Endothelial cell of umbilical vein (primary cell): ENCODE results near the gene ETFA. TPM values are rescaled to one million over a fixed set of nuclear protein-coding genes. Genes with fewer than 3 reads are reported as not detected.

ENCODE experiments used
- BruUV-seq: library from RNA; stranded (reverse); fragments of 400-500 nt; replicated peaks from 2 replicates; lab custom pipeline; 2021; lab: Mats Ljungman, UMichigan
- CTCF ChIA-PET: fragments of 300-600, 350-600 bp; sonication (Branson Sonifier 250); formaldehyde crosslinking; loops from one replicate; lab custom pipeline; 2021; ENCODE audit warnings: antibody characterized with exemption, inconsistent platforms; lab: Charles Lee
- POLR2A ChIA-PET: fragments of 300-600, 350-600 bp; sonication (Branson Sonifier 250); formaldehyde crosslinking; loops from one replicate; lab custom pipeline; 2021; ENCODE audit warnings: antibody characterized with exemption, inconsistent platforms; lab: Charles Lee
- DNase-seq: peaks from one replicate; pipeline ENCODE4 v3.0.0-alpha.2; 2011; ENCODE audit warnings: low read depth, low spot score
- FAIRE-seq: peaks from 2 replicates; lab custom pipeline; 2011; peaks lifted over from hg19 to GRCh38; lab: Jason Lieb, UNC
- H2AFZ ChIP-seq: 2 replicates; pipeline ENCODE4 v1.6.0; 2012; ENCODE audit warnings: low read depth, low read length, control low read depth, inconsistent platforms
- H3K27ac ChIP-seq: 2 replicates; pipeline ENCODE4 v1.5.1; 2011; ENCODE audit warnings: low read depth, mild to moderate bottlenecking, control low read depth, low read length, moderate library complexity; ENCODE audit not compliant: insufficient read depth
- H3K27me3 ChIP-seq, 2 experiments: 2 replicates each; pipeline versions ENCODE4 v1.6.0 to v1.6.1; 2011; ENCODE audit warnings: low read length in 2 of 2, mixed read lengths in 1 of 2; ENCODE audit not compliant: control insufficient read depth in 2 of 2, insufficient read depth in 2 of 2
- H3K36me3 ChIP-seq, 2 experiments: 2 replicates in 1 of 2; 3 replicates in 1 of 2; pipeline ENCODE4 v1.5.1; 2011; ENCODE audit warnings: low read length in 2 of 2, mild to moderate bottlenecking in 1 of 2, moderate library complexity in 1 of 2; ENCODE audit not compliant: control insufficient read depth in 2 of 2, insufficient read depth in 2 of 2; ENCODE audit errors: extremely low read depth in 1 of 2
- H3K4me1 ChIP-seq: 3 replicates; pipeline ENCODE4 v1.5.1; 2011; ENCODE audit warnings: mild to moderate bottlenecking, low read length; ENCODE audit not compliant: control insufficient read depth, insufficient read depth; ENCODE audit errors: extremely low read depth
- H3K4me2 ChIP-seq: 2 replicates; pipeline ENCODE4 v1.6.1; 2011; ENCODE audit warnings: low read length, control low read depth, mixed read lengths; ENCODE audit not compliant: insufficient read depth
- H3K4me3 ChIP-seq, 3 experiments: fragments of 200-600 bp in 1 of 3; sonication (generic), shearing (Covaris generic) in 1 of 3; replicated peaks in 1 of 3; 2 replicates each; pipeline ENCODE4 v1.5.1; 2011 to 2016; ENCODE audit warnings: control low read depth in 3 of 3, low read length in 3 of 3, mild to moderate bottlenecking in 2 of 3, inconsistent platforms in 1 of 3, low read depth in 1 of 3, moderate library complexity in 1 of 3; ENCODE audit not compliant: insufficient read depth in 1 of 3
- H3K79me2 ChIP-seq: 2 replicates; pipeline ENCODE4 v1.6.0; 2012; ENCODE audit warnings: low read length, inconsistent platforms; ENCODE audit not compliant: control insufficient read depth, insufficient read depth
- H3K9ac ChIP-seq: replicated peaks from 2 replicates; pipeline ENCODE3; 2011; ENCODE audit warnings: low read length, control low read depth; ENCODE audit not compliant: insufficient read depth; ENCODE audit errors: extremely low read depth
- H3K9me1 ChIP-seq: replicated peaks from 3 replicates; pipeline ENCODE4 v1.6.0; 2011; ENCODE audit warnings: mild to moderate bottlenecking, low read length; ENCODE audit not compliant: control insufficient read depth, insufficient read depth; ENCODE audit errors: extremely low read depth
- H3K9me3 ChIP-seq: replicated peaks from 2 replicates; pipeline ENCODE4 v1.5.1; 2012; ENCODE audit warnings: low read length, inconsistent platforms; ENCODE audit not compliant: control insufficient read depth, insufficient read depth
- H4K20me1 ChIP-seq: replicated peaks from 2 replicates; pipeline ENCODE3; 2011; ENCODE audit warnings: mild to moderate bottlenecking, low read length; ENCODE audit not compliant: control insufficient read depth, insufficient read depth; ENCODE audit errors: extremely low read depth
- CTCF ChIP-seq, 2 donors: IDR thresholded peaks; 1 replicate in 1 of 2; 2 replicates in 1 of 2; pipeline ENCODE4 v1.5.1; 2011; ENCODE audit warnings: low read length in 2 of 2, mild to moderate bottlenecking in 2 of 2, moderate library complexity in 2 of 2, control low read depth in 1 of 2, inconsistent platforms in 1 of 2, low read depth in 1 of 2; ENCODE audit not compliant: insufficient read depth in 1 of 2; ENCODE audit errors: extremely low read depth in 1 of 2
- EZH2 ChIP-seq: IDR thresholded peaks from 2 replicates; pipeline ENCODE4 v1.6.1; 2012; ENCODE audit warnings: borderline replicate concordance, low read depth, mild to moderate bottlenecking, moderate library complexity, low read length, inconsistent platforms; ENCODE audit not compliant: severe bottlenecking
- FOS ChIP-seq: IDR thresholded peaks from 2 replicates; pipeline ENCODE4 v1.6.1; 2011; ENCODE audit warnings: mild to moderate bottlenecking, low read length, moderate library complexity, borderline replicate concordance; ENCODE audit not compliant: insufficient read depth
- GATA2 ChIP-seq: IDR thresholded peaks from 2 replicates; pipeline ENCODE4 v1.7.0; 2011; ENCODE audit warnings: low read depth, mild to moderate bottlenecking, moderate library complexity, mixed read lengths, low read length; ENCODE audit not compliant: insufficient read length, insufficient read depth
- JUN ChIP-seq: IDR thresholded peaks from 2 replicates; pipeline ENCODE4 v1.6.1; 2011; ENCODE audit warnings: borderline replicate concordance, low read depth; ENCODE audit not compliant: insufficient read length, insufficient read depth
- MAX ChIP-seq: IDR thresholded peaks from 2 replicates; pipeline ENCODE4 v1.6.1; 2011; ENCODE audit not compliant: insufficient read depth, insufficient read length
- MYC ChIP-seq: IDR thresholded peaks from one replicate; pipeline ENCODE4 v1.6.1; 2011; ENCODE audit warnings: mild to moderate bottlenecking, low read depth, low read length
- POLR2A ChIP-seq: IDR thresholded peaks from 2 replicates; pipeline ENCODE4 v1.6.1; 2012; ENCODE audit warnings: low read depth, mild to moderate bottlenecking, control low read depth, low read length
- POLR2AphosphoS5 ChIP-seq: IDR thresholded peaks from 2 replicates; pipeline ENCODE4 v1.6.1; 2012; ENCODE audit warnings: low read depth, mild to moderate bottlenecking, control low read depth, low read length, moderate library complexity; ENCODE audit not compliant: insufficient read depth
- dilution Hi-C: fragments of 300-500 bp; cut with MboI; formaldehyde crosslinking; loops from one replicate; pipeline ENCODE4 v1.15.0; 2019; ENCODE audit warnings: low sequenced_read_pairs; ENCODE audit not compliant: extremely low pct_ligation_motif_present
- intact Hi-C: fragments of 100-400 bp; cut with micrococcal nuclease; formaldehyde crosslinking; loops from one replicate; pipeline ENCODE4 v1.10.0; 2022
- polyA plus RNA-seq, 4 experiments: library from polyadenylated mRNA; depleted of rRNA in 3 of 4; stranded (reverse) in 3 of 4; unstranded in 1 of 4; fragments of >200 nt; gene quantifications; 2 replicates each; pipeline versions ENCODE4 v1.2.1 to v1.2.3, GENCODE V29; 2011 to 2012; ENCODE audit warnings: missing spikeins in 1 of 4
- total RNA-seq: library from RNA; stranded (reverse); gene quantifications from 2 replicates; pipeline ENCODE4 v1.2.3, GENCODE V29; 2021

Gene ETFA
- total and polyA plus RNA-seq, 2 donors (not counting 3 experiments of a cell fraction or from before 2014, with no cell fraction given), result 102 to 116 TPM

- no peak overlapping the region for H2AFZ ChIP-seq
- TF ChIP-seq FOS (no peak), EZH2 (no peak), MAX (no peak), POLR2AphosphoS5 (no peak), JUN (no peak), GATA2 (no peak), MYC (no peak), CTCF (IDR thresholded peaks at IDR 0.05; ENCODE audit: extremely low read depth in 1 of 2, insufficient read depth in 1 of 2, low read depth in 1 of 2, low read length in 2 of 2) (no peak), POLR2A (no peak)
- FAIRE-seq (no peak), DNase-seq (no peak)
- peaks cover 5 to 8% of the 10 kb centered on the region in 2 experiments for H3K36me3 ChIP-seq
- peaks cover 5% of the 10 kb centered on the region for H3K4me1 ChIP-seq
- H4K20me1 ChIP-seq, result no peaks in the 10 kb centered on the region
- H3K79me2 ChIP-seq, result no peaks in the 10 kb centered on the region
- dilution Hi-C loops (no loop called here), intact Hi-C loops (loop anchor here (5.0 kb wide), 1 partner anchor 78 kb away; no protein-coding TSS in a partner anchor)
- H3K9me1 ChIP-seq, result no peaks in the 10 kb centered on the region
- no peaks in the 10 kb centered on the region for H3K27me3 ChIP-seq
- no TSS peak for BruUV-seq
- no peak overlapping the region for H3K9ac ChIP-seq
- ChIA-PET CTCF (interaction anchor here (0.8 kb wide), 1 partner anchor 89 kb away, joined by 3 read pairs; no protein-coding TSS in a partner anchor), POLR2A (no interaction called here)
- H3K9me3 ChIP-seq, result no peaks in the 10 kb centered on the region
- H3K4me2 ChIP-seq, result no peak overlapping the region
- H3K27ac ChIP-seq, result no peak overlapping the region
- no peak overlapping the region for H3K4me3 ChIP-seq
These were observed 36.4 kb downstream of the ETFA start for GRCh38 chr15:76274821-76275220.
